ENCODE data around the gene GFOD1.
A peak's percentile ranks its signal among the peaks of the same experiment; 100 is the strongest.

Gene GFOD1

GRCh38 chr6:13486679-13487121 is 700 bp downstream of the GFOD1 start:
- TF ChIP-seq ZFP30 (CRISPR knock-in tag; IDR thresholded peaks at IDR 0.05), result no peak
- no peak for TF ChIP-seq ZC3H10 (CRISPR knock-in tag; IDR thresholded peaks at IDR 0.05)
- TF ChIP-seq ZNF8 (CRISPR knock-in tag; IDR thresholded peaks at IDR 0.05), result no peak
- TF ChIP-seq PPARA (CRISPR knock-in tag; IDR thresholded peaks at IDR 0.05; ENCODE audit: borderline replicate concordance), result no peak
- TF ChIP-seq SNAI2 (CRISPR knock-in tag; IDR thresholded peaks at IDR 0.05), result no peak
- no peak for TF ChIP-seq ZNF70 (CRISPR knock-in tag; IDR thresholded peaks at IDR 0.05)
- no peak for TF ChIP-seq GLIS3 (CRISPR knock-in tag; IDR thresholded peaks at IDR 0.05)
- no peak for TF ChIP-seq ISL1 (CRISPR knock-in tag; IDR thresholded peaks at IDR 0.05)
- no peak for TF ChIP-seq OSR1 (CRISPR knock-in tag; IDR thresholded peaks at IDR 0.05)
- no peak for TF ChIP-seq TOX (CRISPR knock-in tag; IDR thresholded peaks at IDR 0.05; ENCODE audit: borderline replicate concordance)
- peak; percentile 51 for ATAC-seq

- TF ChIP-seq ISL1 (CRISPR knock-in tag; IDR thresholded peaks at IDR 0.05) (no peak), ZC3H10 (CRISPR knock-in tag; IDR thresholded peaks at IDR 0.05) (no peak), CSDC2 (CRISPR knock-in tag; IDR thresholded peaks at IDR 0.05) (no peak), CSRNP3 (CRISPR knock-in tag; IDR thresholded peaks at IDR 0.05) (no peak), OSR1 (CRISPR knock-in tag; IDR thresholded peaks at IDR 0.05) (no peak), POU6F1 (CRISPR knock-in tag; IDR thresholded peaks at IDR 0.05; ENCODE audit: borderline replicate concordance, low read depth) (no peak), PATZ1 (CRISPR knock-in tag; IDR thresholded peaks at IDR 0.05; ENCODE audit: borderline replicate concordance) (no peak), TCF4 (CRISPR knock-in tag; IDR thresholded peaks at IDR 0.05; ENCODE audit: borderline replicate concordance) (no peak), CREB5 (CRISPR knock-in tag; IDR thresholded peaks at IDR 0.05; ENCODE audit: low read depth) (no peak), ZNF70 (CRISPR knock-in tag; IDR thresholded peaks at IDR 0.05) (no peak), PPARA (CRISPR knock-in tag; IDR thresholded peaks at IDR 0.05; ENCODE audit: borderline replicate concordance) (no peak), TOX (CRISPR knock-in tag; IDR thresholded peaks at IDR 0.05; ENCODE audit: borderline replicate concordance) (no peak), RARB (CRISPR knock-in tag; IDR thresholded peaks at IDR 0.05) (no peak), TSHZ2 (CRISPR knock-in tag; IDR thresholded peaks at IDR 0.05) (no peak), ZFP3 (CRISPR knock-in tag; IDR thresholded peaks at IDR 0.05) (no peak)
- peak; percentile 24 for ATAC-seq
Observed at GRCh38 chr6:13485923-13486562, 1.4 kb downstream of the GFOD1 start.

- TF ChIP-seq TOX (CRISPR knock-in tag; IDR thresholded peaks at IDR 0.05; ENCODE audit: borderline replicate concordance) (no peak), PPARA (CRISPR knock-in tag; IDR thresholded peaks at IDR 0.05; ENCODE audit: borderline replicate concordance) (no peak), TCF4 (CRISPR knock-in tag; IDR thresholded peaks at IDR 0.05; ENCODE audit: borderline replicate concordance) (no peak), GLIS3 (CRISPR knock-in tag; IDR thresholded peaks at IDR 0.05) (no peak), ZNF70 (CRISPR knock-in tag; IDR thresholded peaks at IDR 0.05) (no peak), ZFP3 (CRISPR knock-in tag; IDR thresholded peaks at IDR 0.05) (no peak)
- no peak for ATAC-seq
Observed at GRCh38 chr6:13485303-13485702, 2.1 kb downstream of the GFOD1 start.

Data from SK-N-SH treated with all-trans-retinoic acid at 6 μM for 48 hours (cell line).